Measurements from ENCODE around the gene ELL2. TPM values are rescaled to one million over a fixed set of nuclear protein-coding genes. Genes with fewer than 3 reads are reported as not detected.
A peak's percentile ranks its signal among the peaks of the same experiment; 100 is the strongest.

ELL2 gene
- total and polyA plus RNA-seq, 2 of the 13 experiments (the other 11 are each of a cell fraction or from before 2014, with no cell fraction given), result 78.9 to 97.1 TPM

DNA sequence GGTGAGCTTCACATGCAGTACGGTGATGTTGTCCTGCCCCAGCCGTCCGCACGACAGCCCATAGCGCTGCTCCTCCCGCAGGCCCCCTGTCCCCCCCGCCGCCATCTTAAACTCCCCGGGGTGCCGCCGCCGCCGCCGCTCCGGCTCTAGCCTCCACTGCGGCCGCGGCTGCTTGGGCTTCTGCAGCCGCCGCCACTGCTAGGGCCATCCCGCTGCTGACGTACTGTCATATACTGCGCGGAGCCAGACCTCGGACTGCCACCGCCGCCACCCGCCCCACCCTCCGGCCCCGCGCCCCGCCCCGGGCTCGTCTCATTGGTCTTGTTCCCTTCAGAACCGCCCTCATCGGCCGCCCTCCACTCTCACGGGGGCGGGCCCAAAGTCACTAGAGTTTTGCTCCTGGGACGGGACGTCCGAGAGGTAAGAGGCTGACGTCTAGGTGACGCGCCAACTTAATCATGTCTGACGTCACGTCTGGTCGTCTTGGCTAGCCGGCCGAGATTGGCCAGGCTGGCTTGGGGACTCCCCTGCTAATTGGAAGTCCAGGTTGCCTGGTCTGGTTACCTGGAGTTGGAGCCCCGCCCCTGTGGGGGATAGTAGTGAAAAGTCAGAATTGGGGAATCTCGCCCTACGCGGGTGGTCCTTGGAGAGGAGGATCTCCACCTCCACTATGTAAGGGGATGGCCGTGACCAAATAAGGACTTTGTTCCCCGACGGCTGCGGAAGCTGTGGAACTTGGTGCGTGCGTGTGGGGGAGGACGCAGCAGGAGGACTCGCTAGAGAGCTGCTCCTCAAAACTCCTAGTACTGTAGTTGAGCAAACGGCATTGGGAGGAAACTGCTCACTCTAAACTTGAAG, at the start of gene ELL2 (continued):
- peak; percentile 46; the same call in 1 of the 2 replicates for TF ChIP-seq KDM2A (CRISPR knock-in tag; IDR thresholded peaks at IDR 0.05; ENCODE audit: borderline replicate concordance, low read depth)
- TF ChIP-seq KMT2B (CRISPR knock-in tag; IDR thresholded peaks at IDR 0.05), result peak; percentile 58
- TF ChIP-seq NCOA1 (CRISPR knock-in tag; IDR thresholded peaks at IDR 0.05), result 0 out of 2 replicates have a peak, but pooled peaks have one; percentile 53
- TF ChIP-seq MEF2D (CRISPR knock-in tag; IDR thresholded peaks at IDR 0.05), result no peak; the same call in 1 of the 2 replicates
- no peak for TF ChIP-seq FOXP1 (IDR thresholded peaks at IDR 0.05)
- TF ChIP-seq FOXP1 (CRISPR knock-in tag; IDR thresholded peaks at IDR 0.05), result no peak
- TF ChIP-seq, protein P1, sequence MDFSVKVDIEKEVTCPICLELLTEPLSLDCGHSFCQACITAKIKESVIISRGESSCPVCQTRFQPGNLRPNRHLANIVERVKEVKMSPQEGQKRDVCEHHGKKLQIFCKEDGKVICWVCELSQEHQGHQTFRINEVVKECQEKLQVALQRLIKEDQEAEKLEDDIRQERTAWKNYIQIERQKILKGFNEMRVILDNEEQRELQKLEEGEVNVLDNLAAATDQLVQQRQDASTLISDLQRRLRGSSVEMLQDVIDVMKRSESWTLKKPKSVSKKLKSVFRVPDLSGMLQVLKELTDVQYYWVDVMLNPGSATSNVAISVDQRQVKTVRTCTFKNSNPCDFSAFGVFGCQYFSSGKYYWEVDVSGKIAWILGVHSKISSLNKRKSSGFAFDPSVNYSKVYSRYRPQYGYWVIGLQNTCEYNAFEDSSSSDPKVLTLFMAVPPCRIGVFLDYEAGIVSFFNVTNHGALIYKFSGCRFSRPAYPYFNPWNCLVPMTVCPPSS (IDR thresholded peaks at IDR 0.05), result no peak
- TF ChIP-seq ZKSCAN1 (IDR thresholded peaks at IDR 0.05; ENCODE audit: low read length), result no peak
- no peak for TF ChIP-seq ADNP (CRISPR knock-in tag; IDR thresholded peaks at IDR 0.05)
- no peak for TF ChIP-seq ZNF296 (CRISPR knock-in tag; conservative IDR thresholded peaks at IDR 0.05)
- peak; percentile 47; the same call in 1 of the 2 replicates for TF ChIP-seq SIN3A (IDR thresholded peaks at IDR 0.05; ENCODE audit: borderline replicate concordance, low read depth, low read length)
- TF ChIP-seq, protein P2, sequence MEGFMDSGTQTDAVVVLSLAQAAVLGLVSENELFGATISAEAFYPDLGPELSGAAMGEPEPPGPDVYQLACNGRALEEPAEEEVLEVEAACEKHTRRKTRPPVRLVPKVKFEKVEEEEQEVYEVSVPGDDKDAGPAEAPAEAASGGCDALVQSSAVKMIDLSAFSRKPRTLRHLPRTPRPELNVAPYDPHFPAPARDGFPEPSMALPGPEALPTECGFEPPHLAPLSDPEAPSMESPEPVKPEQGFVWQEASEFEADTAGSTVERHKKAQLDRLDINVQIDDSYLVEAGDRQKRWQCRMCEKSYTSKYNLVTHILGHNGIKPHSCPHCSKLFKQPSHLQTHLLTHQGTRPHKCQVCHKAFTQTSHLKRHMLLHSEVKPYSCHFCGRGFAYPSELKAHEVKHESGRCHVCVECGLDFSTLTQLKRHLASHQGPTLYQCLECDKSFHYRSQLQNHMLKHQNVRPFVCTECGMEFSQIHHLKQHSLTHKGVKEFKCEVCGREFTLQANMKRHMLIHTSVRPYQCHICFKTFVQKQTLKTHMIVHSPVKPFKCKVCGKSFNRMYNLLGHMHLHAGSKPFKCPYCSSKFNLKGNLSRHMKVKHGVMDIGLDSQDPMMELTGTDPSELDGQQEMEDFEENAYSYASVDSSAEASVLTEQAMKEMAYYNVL (CRISPR knock-in tag; IDR thresholded peaks at IDR 0.05; ENCODE audit: borderline replicate concordance), result peak; percentile 55; the same call in 1 of the 2 replicates
- TF ChIP-seq MED1 (CRISPR knock-in tag; IDR thresholded peaks at IDR 0.05), result 0 out of 2 replicates have a peak, but pooled peaks have one; percentile 27
- 0 out of 2 replicates have a peak, but pooled peaks have one; percentile 16 for TF ChIP-seq ZNF414 (CRISPR knock-in tag; IDR thresholded peaks at IDR 0.05)
- TF ChIP-seq HNRNPH1 (optimal IDR thresholded peaks at IDR 0.05; ENCODE audit: low read depth, low read length), result no peak
- TF ChIP-seq, protein P3, sequence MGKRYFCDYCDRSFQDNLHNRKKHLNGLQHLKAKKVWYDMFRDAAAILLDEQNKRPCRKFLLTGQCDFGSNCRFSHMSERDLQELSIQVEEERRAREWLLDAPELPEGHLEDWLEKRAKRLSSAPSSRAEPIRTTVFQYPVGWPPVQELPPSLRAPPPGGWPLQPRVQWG (CRISPR knock-in tag; IDR thresholded peaks at IDR 0.05; ENCODE audit: borderline replicate concordance, low read depth), result no peak
- peak; percentile 84 for TF ChIP-seq SRF (IDR thresholded peaks at IDR 0.05; ENCODE audit: low read depth, low read length)
- TF ChIP-seq KDM3A (CRISPR knock-in tag; IDR thresholded peaks at IDR 0.05; ENCODE audit: low read depth), result no peak
- no peak for TF ChIP-seq POLR2AphosphoS2 (IDR thresholded peaks at IDR 0.05; ENCODE audit: low read depth, low read length)
- TF ChIP-seq ZNF737 (CRISPR knock-in tag; IDR thresholded peaks at IDR 0.05; ENCODE audit: borderline replicate concordance), result no peak
- TF ChIP-seq, protein P4, sequence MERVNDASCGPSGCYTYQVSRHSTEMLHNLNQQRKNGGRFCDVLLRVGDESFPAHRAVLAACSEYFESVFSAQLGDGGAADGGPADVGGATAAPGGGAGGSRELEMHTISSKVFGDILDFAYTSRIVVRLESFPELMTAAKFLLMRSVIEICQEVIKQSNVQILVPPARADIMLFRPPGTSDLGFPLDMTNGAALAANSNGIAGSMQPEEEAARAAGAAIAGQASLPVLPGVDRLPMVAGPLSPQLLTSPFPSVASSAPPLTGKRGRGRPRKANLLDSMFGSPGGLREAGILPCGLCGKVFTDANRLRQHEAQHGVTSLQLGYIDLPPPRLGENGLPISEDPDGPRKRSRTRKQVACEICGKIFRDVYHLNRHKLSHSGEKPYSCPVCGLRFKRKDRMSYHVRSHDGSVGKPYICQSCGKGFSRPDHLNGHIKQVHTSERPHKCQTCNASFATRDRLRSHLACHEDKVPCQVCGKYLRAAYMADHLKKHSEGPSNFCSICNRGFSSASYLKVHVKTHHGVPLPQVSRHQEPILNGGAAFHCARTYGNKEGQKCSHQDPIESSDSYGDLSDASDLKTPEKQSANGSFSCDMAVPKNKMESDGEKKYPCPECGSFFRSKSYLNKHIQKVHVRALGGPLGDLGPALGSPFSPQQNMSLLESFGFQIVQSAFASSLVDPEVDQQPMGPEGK (CRISPR knock-in tag; IDR thresholded peaks at IDR 0.05), result no peak
- TF ChIP-seq ZGPAT (CRISPR knock-in tag; IDR thresholded peaks at IDR 0.05), result 0 out of 2 replicates have a peak, but pooled peaks have one; percentile 50

Data from HepG2 (cell line).